SK-N-SH treated with all-trans-retinoic acid at 6 μM for 48 hours (cell line): Measurements from ENCODE around the gene ZC3H7B.

Experiments used
- ARNTL ChIP-seq: fragments of 450-650 bp; formaldehyde crosslinking; IDR thresholded peaks from 2 replicates; pipeline ENCODE4 v1.5.0; 2020; ENCODE audit warnings: low read depth, mild to moderate bottlenecking, moderate library complexity, borderline replicate concordance
- CSDC2 ChIP-seq: fragments of 250-450 bp; sonication (Bioruptor Pico); IDR thresholded peaks from 2 replicates; pipeline ENCODE4 v1.5.0; 2020; ENCODE audit warnings: mild to moderate bottlenecking, moderate library complexity
- GLIS3 ChIP-seq: fragments of 250-450 bp; sonication (Bioruptor Pico); IDR thresholded peaks from 2 replicates; pipeline ENCODE4 v1.5.0; 2020; ENCODE audit warnings: mild to moderate bottlenecking, moderate library complexity
- OSR1 ChIP-seq: fragments of 250-450 bp; sonication (Bioruptor Pico); IDR thresholded peaks from 2 replicates; pipeline ENCODE4 v1.8.0; 2022; ENCODE audit warnings: moderate library complexity, mild to moderate bottlenecking, inconsistent platforms
- TCF4 ChIP-seq: fragments of 250-450 bp; sonication (Bioruptor Pico); IDR thresholded peaks from 2 replicates; pipeline ENCODE4 v1.8.0; 2021; ENCODE audit warnings: mild to moderate bottlenecking, moderate library complexity, borderline replicate concordance
- TOX ChIP-seq: fragments of 250-450 bp; sonication (Bioruptor Pico); IDR thresholded peaks from 2 replicates; pipeline ENCODE4 v1.8.0; 2021; ENCODE audit warnings: mild to moderate bottlenecking, moderate library complexity, borderline replicate concordance
- ZC3H10 ChIP-seq: fragments of 250-450 bp; sonication (Bioruptor Pico); IDR thresholded peaks from 2 replicates; pipeline ENCODE4 v1.5.1; 2021; ENCODE audit warnings: mild to moderate bottlenecking, moderate library complexity
- ZFP3 ChIP-seq: fragments of 250-450 bp; sonication (Bioruptor Pico); IDR thresholded peaks from 2 replicates; pipeline ENCODE4 v1.5.0; 2020; ENCODE audit warnings: mild to moderate bottlenecking, moderate library complexity
- ZNF565 ChIP-seq: fragments of 450-650 bp; formaldehyde crosslinking; conservative IDR thresholded peaks from 2 replicates; pipeline ENCODE4 v1.5.0; 2020; ENCODE audit warnings: low read depth, mild to moderate bottlenecking, moderate library complexity
- ZNF70 ChIP-seq: fragments of 450-650 bp; formaldehyde crosslinking; IDR thresholded peaks from 2 replicates; pipeline ENCODE4 v1.5.0; 2020; ENCODE audit warnings: mild to moderate bottlenecking, moderate library complexity
- ZNF8 ChIP-seq: fragments of 450-650 bp; formaldehyde crosslinking; IDR thresholded peaks from 2 replicates; pipeline ENCODE4 v1.5.0; 2020; ENCODE audit warnings: mild to moderate bottlenecking, moderate library complexity
- TF ChIP-seq, protein P1 (sequence below): fragments of 250-450 bp; sonication (Bioruptor Pico); IDR thresholded peaks from 2 replicates; pipeline ENCODE4 v1.5.1; 2021; ENCODE audit warnings: mild to moderate bottlenecking, moderate library complexity
- TF ChIP-seq, protein P2 (sequence below): fragments of 250-450 bp; sonication (Bioruptor Pico); IDR thresholded peaks from 2 replicates; pipeline ENCODE4 v1.8.0; 2020; ENCODE audit warnings: mild to moderate bottlenecking, moderate library complexity, borderline replicate concordance
- TF ChIP-seq, protein P3 (sequence below): fragments of 250-450 bp; sonication (Bioruptor Pico); IDR thresholded peaks from 2 replicates; pipeline ENCODE4 v1.5.1; 2020; ENCODE audit warnings: low read depth, mild to moderate bottlenecking, moderate library complexity

DNA sequence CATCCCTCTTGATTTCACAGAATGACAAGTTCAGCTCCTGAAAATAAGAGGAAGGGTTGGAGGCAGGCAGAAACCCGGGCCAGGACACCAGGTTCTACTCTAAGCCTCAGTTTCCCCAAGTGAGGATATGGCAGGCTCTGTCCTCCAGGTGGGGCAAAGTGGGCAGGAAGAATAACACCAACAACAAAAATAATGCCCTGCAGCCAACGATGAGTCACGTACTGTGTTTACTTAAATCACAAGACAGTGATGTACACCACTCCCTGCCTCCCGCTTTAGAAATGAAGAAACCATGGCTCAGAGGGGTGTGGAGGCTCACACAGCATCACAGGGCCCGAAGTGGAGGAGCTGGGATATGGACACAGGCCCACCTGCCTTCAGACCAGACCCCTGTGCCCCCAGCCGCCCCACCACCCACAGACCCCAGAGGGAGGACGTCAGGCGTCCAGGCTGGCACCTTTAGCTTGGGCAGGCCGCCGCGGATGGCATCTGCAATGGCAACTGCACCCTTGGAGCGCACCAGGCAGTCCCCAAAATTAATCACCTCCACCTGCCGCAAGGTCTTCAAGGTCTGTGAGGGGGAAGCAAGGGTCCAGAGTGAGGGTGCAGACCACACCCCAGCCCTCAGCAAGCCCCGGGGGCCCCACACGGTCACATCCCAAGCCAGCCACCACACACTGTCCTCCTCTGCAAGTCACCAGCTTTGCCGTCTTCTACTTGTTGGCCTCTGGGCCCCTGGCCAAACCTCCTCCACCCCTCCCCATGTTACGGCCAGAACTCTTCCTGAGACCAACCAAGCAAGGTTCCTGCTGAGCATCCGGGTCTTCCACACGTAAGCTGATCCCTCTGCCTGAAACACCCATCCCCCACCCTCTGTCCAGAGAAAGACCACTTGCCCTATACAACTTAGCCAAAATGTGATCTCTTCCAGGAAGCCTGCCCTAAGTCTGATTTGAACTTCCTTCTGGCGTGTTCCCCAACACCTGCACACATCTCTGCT lies 44.8 kb upstream of the ZC3H7B start:
- TF ChIP-seq ARNTL (CRISPR knock-in tag) (no peak), TCF4 (CRISPR knock-in tag) (no peak), ZNF70 (CRISPR knock-in tag) (no peak), ZFP3 (CRISPR knock-in tag) (no peak), TOX (no peak), ZNF565 (CRISPR knock-in tag) (no peak), CSDC2 (no peak), OSR1 (CRISPR knock-in tag) (no peak), GLIS3 (CRISPR knock-in tag) (no peak), ZC3H10 (CRISPR knock-in tag) (no peak), ZNF8 (no peak)
- TF ChIP-seq, protein P1, sequence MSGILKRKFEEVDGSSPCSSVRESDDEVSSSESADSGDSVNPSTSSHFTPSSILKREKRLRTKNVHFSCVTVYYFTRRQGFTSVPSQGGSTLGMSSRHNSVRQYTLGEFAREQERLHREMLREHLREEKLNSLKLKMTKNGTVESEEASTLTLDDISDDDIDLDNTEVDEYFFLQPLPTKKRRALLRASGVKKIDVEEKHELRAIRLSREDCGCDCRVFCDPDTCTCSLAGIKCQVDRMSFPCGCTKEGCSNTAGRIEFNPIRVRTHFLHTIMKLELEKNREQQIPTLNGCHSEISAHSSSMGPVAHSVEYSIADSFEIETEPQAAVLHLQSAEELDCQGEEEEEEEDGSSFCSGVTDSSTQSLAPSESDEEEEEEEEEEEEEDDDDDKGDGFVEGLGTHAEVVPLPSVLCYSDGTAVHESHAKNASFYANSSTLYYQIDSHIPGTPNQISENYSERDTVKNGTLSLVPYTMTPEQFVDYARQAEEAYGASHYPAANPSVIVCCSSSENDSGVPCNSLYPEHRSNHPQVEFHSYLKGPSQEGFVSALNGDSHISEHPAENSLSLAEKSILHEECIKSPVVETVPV: no peak
- TF ChIP-seq, protein P2, sequence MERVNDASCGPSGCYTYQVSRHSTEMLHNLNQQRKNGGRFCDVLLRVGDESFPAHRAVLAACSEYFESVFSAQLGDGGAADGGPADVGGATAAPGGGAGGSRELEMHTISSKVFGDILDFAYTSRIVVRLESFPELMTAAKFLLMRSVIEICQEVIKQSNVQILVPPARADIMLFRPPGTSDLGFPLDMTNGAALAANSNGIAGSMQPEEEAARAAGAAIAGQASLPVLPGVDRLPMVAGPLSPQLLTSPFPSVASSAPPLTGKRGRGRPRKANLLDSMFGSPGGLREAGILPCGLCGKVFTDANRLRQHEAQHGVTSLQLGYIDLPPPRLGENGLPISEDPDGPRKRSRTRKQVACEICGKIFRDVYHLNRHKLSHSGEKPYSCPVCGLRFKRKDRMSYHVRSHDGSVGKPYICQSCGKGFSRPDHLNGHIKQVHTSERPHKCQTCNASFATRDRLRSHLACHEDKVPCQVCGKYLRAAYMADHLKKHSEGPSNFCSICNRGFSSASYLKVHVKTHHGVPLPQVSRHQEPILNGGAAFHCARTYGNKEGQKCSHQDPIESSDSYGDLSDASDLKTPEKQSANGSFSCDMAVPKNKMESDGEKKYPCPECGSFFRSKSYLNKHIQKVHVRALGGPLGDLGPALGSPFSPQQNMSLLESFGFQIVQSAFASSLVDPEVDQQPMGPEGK: no peak
- TF ChIP-seq, protein P3, sequence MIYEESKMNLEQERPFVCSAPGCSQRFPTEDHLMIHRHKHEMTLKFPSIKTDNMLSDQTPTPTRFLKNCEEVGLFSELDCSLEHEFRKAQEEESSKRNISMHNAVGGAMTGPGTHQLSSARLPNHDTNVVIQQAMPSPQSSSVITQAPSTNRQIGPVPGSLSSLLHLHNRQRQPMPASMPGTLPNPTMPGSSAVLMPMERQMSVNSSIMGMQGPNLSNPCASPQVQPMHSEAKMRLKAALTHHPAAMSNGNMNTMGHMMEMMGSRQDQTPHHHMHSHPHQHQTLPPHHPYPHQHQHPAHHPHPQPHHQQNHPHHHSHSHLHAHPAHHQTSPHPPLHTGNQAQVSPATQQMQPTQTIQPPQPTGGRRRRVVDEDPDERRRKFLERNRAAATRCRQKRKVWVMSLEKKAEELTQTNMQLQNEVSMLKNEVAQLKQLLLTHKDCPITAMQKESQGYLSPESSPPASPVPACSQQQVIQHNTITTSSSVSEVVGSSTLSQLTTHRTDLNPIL (CRISPR knock-in tag): no peak
